GM20000 (cell line): ENCODE data around the gene SLA2.
"Not testable (repeated sequence)": the region's sequence is repeated elsewhere in the genome, so short reads cannot be mapped to it uniquely, and the experiment has no call there.

Experiments
- DNase-seq: peaks from one replicate; pipeline ENCODE4 v3.0.0; 2012; ENCODE audit warnings: low spot score
- CTCF ChIP-seq: IDR thresholded peaks from 2 replicates; pipeline ENCODE4 v1.5.1; 2012; ENCODE audit warnings: mild to moderate bottlenecking, control low read depth; ENCODE audit errors: extremely low read depth, missing control alignments

The SLA2 gene

DNA sequence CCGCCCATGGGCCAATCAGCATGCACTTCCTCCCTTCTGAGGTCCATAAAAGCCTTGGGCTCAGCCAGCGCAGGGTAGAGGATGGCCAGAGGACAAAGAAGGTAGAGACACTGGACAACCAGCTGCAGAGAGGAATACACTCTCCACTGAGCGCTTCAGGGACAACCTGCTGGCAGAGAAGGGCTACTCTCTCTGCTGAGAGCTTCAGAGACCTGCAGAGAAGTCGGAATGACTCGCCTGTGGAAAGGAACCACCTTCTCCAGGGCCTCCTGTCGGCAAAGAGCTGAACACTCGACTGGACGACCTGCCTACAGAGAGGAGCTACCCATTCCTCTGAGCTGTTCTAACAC, 31.4 kb upstream of the SLA2 start:
- DNase-seq = no peak
- TF ChIP-seq CTCF = no peak

DNA sequence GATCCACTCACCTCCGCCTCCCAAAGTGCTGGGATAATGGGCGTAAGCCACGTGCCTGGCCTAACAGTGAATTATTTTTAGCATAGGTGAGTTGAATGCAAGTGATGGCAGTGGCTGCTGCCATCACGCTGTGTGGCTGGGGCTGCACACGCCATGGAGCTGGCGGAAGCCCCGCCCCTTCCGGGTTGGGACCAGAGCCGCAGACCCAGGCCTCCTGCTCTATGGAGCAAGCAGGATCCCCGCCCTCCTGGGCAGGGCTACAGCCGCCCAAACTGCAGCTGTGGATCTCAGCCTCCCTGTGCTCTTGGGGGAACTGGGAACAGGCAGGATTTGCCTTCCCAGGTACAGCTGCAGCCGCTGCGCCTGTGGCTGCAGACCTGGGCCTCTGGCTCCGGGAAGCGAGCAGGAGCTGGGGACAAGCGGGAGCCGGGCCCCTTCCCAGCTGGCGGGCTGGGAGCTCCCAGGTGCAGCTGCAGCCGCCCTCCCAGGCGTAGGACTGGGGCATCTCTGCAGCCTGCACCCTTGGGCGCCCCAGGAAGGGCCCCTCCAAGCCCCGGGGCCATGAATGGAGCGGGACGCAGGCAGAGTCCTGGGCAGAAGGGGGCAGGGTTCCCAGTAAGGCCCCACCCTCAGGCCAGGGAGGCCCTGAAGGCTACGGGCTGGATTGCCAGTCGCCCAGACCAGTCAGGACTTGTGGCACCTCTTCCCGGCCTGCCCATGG, 30.9 kb upstream of the SLA2 start:
- DNase-seq = no peak
- no peak for TF ChIP-seq CTCF

GRCh38 chr20:36675545-36675944, 29.5 kb upstream of the SLA2 start:
- DNase-seq = not testable (repeated sequence)

DNA sequence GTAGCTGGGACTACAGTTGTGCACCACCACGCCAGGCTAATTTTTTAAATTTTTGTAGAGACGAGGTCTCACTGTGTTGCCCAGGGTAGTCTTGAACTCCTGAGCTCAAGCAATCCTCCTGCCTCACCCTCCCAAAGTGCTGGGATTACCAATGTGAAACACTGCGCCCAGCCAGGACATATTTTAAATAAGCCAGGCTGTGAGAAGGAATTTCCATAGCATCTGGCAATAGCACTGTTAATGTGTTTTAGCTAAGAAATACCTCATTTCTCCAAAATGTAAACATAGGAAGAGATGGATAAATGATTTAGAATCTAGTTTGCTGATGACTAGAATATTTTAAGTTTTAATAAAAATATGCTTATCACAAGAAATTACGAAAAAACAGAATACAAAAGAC, 27.0 kb upstream of the SLA2 start:
- DNase-seq = no peak
- TF ChIP-seq CTCF = no peak

- TF ChIP-seq CTCF = no peak
- DNase-seq = no peak
Observed at GRCh38 chr20:36670665-36671357, 24.8 kb upstream of the SLA2 start.

GRCh38 chr20:36666181-36666740, 20.3 kb upstream of the SLA2 start:
- no peak for DNase-seq
- no peak for TF ChIP-seq CTCF

GRCh38 chr20:36663031-36663430, 17.0 kb upstream of the SLA2 start:
- no peak for TF ChIP-seq CTCF
- no peak for DNase-seq

DNA sequence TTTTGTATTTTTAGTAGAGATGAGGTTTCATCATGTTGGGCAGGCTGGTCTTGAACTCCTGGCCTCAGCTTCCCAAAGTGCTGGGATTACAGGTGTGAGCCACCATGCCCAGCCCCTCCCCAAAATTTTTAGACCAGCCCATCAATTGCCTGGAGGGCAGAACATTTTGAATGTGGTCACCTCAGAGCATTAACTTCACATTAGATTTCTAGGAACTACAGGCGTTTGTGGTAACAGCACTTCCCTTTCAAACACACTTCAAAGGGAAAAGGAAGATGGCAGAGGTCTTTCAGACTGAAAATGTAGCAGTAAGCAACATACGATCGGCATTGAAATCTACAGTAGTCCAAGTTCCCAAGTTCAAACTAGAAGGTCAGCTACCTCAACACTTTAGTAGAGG, 12.3 kb upstream of the SLA2 start:
- TF ChIP-seq CTCF = no peak
- DNase-seq = no peak
